HL-60 (cell line): Measurements from ENCODE around the gene HEXIM1.
"Not testable (repeated sequence)": the region's sequence is repeated elsewhere in the genome, so short reads cannot be mapped to it uniquely, and the experiment has no call there.

Experiments used
- CTCF ChIP-seq: IDR thresholded peaks from one replicate; pipeline ENCODE4 v1.5.1; 2011; ENCODE audit warnings: low read length, control low read depth, inconsistent platforms; ENCODE audit not compliant: insufficient read depth
- GABPA ChIP-seq: IDR thresholded peaks from 2 replicates; pipeline ENCODE4 v1.6.1; 2012; ENCODE audit warnings: low read depth
- POLR2AphosphoS5 ChIP-seq: IDR thresholded peaks from 2 replicates; pipeline ENCODE4 v1.6.1; 2012; ENCODE audit warnings: low read depth
- SPI1 ChIP-seq: IDR thresholded peaks from 2 replicates; pipeline ENCODE4 v1.6.1; 2012; ENCODE audit warnings: low read depth, mild to moderate bottlenecking, borderline replicate concordance

GRCh38 chr17:45124797-45125122 lies 23.5 kb upstream of the HEXIM1 start:
- not testable (repeated sequence) for TF ChIP-seq CTCF, POLR2AphosphoS5, SPI1, GABPA
